Stimulated activated CD4-positive, alpha-beta T cell treated with anti-CD3 and anti-CD28 coated beads, Interleukin-4, amount 100 ng/mL, for 48 hours (primary cell): ENCODE measurements around the gene BABAM2.

Experiments used
- DNase-seq, 2 donors: peaks; one replicate each; pipeline ENCODE4 v3.0.0-alpha.2; 2020; ENCODE audit warnings: low read depth in 2 of 2

BABAM2 gene

DNA sequence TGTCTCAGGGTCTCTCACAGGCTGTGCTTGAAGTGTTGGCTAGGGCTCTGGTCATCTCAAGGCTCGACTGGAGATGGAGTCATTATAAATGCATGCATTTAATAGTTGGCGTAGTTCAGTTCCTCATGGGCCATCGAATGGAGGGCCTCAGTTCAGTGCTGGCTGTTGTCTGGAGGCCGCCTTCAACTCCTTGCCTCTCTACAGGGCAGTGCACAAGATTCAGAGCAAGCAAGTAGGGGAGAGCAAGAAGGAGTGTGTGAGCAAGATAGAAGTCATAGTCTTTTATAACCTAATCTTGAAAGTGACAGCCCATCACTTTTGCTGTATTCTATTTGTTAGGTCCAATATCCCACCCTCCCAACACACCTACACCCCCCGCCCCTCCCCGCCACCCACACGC is 137.5 kb downstream of the BABAM2 start:
- DNase-seq, result no peak

- no peak for DNase-seq
These were observed 140.1 kb downstream of the BABAM2 start for GRCh38 chr2:28030600-28030999.

DNA sequence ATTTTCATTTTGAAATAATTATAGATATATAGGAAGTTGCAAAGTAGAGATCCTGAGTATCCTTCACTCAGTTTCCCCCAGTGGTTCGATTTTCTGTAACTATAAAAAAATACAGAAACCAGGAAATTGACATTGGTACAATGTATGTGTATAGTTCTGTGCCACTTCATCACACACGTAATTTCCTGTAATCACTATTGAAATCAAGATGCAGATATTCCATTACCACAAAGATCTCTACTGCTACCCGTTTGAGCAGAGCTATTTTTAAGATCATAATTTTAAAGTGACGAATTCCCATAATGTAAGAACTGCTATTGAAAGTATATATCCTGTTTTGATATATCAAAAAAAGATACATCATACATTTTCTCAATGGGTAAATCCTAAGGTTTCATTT is 142.3 kb downstream of the BABAM2 start:
- no peak for DNase-seq

- DNase-seq, result no peak
These were observed 144.2 kb downstream of the BABAM2 start for GRCh38 chr2:28034696-28035095.

DNA sequence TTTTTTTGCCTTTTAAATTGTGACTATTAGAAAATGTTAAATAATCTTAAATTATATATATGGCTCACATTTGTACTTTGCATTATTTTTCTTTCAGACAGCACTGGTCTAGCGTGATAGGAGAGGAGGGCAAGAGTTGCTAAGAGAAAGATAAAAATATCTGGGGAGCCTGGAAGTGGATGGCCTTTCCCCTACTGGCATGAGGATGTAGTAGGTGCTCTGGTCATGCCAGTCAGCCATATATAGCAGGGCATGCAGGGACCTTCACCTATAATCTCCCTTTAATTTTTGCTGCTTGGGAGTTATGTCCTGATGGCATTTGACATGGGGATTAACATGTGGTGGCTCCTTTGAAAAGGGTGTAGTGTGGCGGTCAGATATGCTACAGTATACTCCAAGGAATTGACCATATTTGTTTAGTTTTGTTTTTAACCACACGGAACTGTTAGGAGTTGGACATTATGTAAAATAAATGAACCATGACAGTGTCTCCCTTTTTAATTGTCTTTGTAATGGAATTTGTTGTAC is 144.7 kb downstream of the BABAM2 start:
- no peak for DNase-seq

DNA sequence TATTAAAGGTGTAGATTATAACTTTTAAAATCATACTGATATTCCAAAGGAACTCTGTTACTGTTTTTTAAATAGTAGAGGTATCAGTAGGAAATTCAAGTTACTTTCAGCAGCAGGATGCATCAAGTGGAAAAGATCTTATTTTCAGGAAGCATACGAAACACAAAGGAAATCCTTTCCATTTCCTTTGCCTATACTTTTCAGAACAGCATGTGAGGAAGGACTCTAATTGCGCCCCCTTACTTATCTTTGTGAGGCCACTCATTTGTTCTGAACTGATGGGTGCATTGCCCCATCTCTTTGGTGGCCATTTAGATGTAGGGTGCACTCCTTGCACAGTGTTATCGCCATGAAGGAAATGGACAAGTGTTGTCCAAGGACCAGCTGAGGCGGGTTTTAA is 145.3 kb downstream of the BABAM2 start:
- DNase-seq, result no peak

DNA sequence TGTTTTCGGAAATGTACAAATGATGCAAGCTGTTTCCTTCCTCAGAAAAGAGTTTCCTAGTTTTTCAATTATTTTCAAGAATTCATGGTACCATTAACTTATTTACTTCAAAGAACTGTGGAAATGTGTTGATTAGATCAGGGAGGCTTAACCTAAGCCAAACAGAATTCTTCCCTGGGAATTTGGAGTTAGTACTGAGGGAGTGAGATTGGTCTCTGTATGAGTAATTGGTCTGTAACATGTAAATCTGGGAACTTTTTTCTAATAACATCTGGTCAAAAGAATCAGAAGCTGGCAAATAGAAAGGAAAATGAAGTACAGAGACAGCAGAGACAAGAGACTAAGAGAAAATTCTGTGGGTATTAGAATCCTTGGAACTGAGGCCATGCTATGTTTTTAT is 145.8 kb downstream of the BABAM2 start:
- DNase-seq, result no peak

DNA sequence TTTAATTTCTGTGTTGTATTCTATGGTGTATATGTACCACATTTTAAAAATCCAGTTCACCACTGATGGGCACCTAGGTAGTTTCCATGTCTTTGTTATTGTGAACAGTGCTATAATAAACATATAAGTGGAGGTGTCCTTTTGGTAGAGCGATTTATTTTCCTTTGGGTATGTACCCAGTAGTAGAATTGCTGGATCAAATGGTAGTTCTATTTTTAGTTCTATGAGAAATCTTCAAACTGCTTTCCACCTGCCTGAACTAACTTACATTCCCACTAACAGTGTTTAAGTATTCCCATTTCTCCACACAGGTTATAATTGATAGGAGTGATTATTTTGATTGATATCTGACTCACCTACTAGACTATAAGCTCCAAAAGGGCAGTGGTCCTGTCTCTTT is 148.2 kb downstream of the BABAM2 start:
- no peak for DNase-seq

- DNase-seq, result no peak
These were observed 155.3 kb downstream of the BABAM2 start for GRCh38 chr2:28045676-28046351.

DNA sequence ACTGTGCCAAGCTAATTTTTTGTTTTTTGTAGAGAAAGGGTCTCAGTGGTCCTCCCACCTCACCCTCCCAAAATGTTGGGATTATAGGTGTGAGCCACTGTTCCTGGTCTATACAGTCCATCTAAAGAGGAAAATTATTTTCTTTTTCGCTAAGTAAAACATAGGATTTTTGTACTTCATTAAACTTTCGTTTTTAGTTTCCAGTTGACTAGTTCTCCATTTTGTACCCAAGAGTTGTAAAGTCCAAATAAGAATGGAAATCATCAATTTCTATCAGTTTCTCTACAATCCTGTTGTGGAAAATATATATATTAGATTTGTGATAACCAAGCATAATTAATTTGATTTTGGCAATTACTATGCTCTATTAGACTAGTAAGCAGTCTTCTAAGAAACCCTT is 156.4 kb downstream of the BABAM2 start:
- DNase-seq, result no peak

DNA sequence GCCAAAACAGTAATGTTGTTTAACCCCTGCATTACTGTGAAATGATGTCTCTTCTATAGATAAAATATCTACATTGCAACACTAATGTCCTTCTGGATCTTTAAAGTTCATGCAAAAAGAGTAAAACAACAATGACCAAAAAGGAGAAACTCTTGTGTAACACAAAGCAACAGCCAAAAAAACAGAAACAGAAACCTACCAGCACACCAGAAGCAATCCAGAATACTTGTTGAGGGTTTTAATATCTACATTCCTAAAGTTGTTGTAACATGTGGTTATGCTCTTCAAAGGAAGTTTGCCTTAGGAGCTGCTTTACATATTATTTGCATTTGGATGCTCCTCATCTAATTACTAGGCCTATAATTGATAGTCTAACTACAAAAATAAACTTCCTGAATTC is 157.2 kb downstream of the BABAM2 start:
- DNase-seq, result no peak

- no peak for DNase-seq
These were observed 157.8 kb downstream of the BABAM2 start for GRCh38 chr2:28048341-28048740.

GRCh38 chr2:28049416-28049815 is 158.9 kb downstream of the BABAM2 start:
- DNase-seq, result no peak

- DNase-seq, result no peak
These were observed 159.4 kb downstream of the BABAM2 start for GRCh38 chr2:28049899-28050298.

- DNase-seq, result no peak
These were observed 162.2 kb downstream of the BABAM2 start for GRCh38 chr2:28052691-28053090.

DNA sequence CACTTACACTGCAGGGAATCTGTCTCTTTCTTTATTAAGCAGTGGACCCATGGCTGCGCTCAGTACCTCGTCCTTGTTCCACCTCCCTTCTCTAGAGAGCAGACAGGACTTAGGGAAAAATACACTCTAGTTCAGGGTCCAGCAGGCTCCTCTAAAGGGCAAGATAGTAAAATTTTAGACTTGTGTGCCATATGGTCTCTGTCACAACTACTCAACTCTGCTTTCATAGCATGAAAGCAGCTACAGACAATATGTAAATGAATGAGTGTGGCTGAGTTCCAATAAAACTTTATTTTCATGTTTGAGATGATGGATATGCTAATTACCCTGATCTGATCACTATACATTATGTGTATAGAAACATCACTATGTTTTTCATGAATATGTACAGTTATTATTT is 163.1 kb downstream of the BABAM2 start:
- DNase-seq, result no peak

GRCh38 chr2:28054916-28055315 is 164.4 kb downstream of the BABAM2 start:
- no peak for DNase-seq

DNA sequence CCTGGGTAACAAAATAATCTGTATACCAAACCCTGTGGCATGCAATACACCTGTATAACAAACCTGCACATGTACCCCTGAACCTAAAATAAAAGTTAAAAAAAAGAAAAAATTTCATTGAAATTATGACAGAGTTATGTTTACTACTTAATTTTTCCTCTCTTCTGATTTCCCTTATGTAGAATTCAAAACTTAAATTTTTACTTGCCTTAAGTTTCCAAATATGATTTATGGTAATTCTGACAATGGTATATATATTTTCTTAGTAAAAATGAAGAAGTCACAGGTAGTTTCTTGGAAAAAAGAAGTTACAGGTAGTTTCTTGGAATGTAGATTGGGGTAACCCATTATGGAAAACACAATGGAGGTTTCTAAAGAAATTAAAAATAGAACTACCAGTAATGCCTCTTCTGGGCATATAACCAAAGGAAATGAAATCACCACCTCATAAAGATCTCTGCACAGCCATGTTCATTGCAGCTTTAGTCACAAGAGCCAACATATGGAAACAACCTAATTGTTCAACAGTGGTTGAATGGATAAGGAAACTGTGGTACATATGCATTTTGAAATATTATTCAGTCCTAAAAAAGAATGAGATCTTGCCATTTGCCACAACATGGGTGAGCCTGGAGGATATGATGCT is 164.9 kb downstream of the BABAM2 start:
- no peak for DNase-seq

- DNase-seq, result no peak
These were observed 168.3 kb downstream of the BABAM2 start for GRCh38 chr2:28058791-28059190.

GRCh38 chr2:28062867-28063266 is 172.3 kb downstream of the BABAM2 start:
- no peak for DNase-seq

GRCh38 chr2:28063492-28063962 is 173.0 kb downstream of the BABAM2 start:
- DNase-seq, result no peak

DNA sequence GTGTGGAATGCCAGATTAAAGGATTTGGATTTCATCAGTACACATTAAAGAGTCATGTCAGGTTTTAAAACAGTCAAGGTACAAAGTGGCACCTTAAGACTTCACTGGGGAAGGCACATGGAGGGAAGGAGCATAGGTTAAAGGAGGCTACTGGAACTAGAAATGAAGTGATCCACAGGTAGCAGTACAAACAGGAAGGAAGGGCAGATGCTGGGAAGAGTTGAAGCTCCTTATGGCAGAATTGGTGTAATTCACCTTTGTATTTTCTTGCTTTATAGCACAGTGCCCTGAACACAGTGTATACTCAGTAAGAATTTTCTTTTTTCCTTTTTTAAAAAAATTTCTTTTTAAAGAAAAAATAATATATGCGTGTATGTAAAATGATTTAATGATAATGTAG is 177.1 kb downstream of the BABAM2 start:
- DNase-seq, result no peak

GRCh38 chr2:28068088-28068487 is 177.6 kb downstream of the BABAM2 start:
- DNase-seq, result no peak
